Suppressor macrophage (primary cell): ENCODE results near the gene BIK.

Source experiments
- DNase-seq, 4 experiments: peaks; one replicate each; pipeline ENCODE4 v3.0.0-alpha.2; 2020 to 2022
- total RNA-seq, 17 experiments: gene quantifications; one replicate each; lab custom pipeline; 2026; ENCODE audit warnings: mixed read lengths in 6 of 17, inconsistent platforms in 3 of 17; lab: John Stamatoyannopoulos, UW

BIK gene, protein sequence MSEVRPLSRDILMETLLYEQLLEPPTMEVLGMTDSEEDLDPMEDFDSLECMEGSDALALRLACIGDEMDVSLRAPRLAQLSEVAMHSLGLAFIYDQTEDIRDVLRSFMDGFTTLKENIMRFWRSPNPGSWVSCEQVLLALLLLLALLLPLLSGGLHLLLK
- total RNA-seq = 0.05 to 1.1 (median 0.24) reads per million in 17 experiments

DNA sequence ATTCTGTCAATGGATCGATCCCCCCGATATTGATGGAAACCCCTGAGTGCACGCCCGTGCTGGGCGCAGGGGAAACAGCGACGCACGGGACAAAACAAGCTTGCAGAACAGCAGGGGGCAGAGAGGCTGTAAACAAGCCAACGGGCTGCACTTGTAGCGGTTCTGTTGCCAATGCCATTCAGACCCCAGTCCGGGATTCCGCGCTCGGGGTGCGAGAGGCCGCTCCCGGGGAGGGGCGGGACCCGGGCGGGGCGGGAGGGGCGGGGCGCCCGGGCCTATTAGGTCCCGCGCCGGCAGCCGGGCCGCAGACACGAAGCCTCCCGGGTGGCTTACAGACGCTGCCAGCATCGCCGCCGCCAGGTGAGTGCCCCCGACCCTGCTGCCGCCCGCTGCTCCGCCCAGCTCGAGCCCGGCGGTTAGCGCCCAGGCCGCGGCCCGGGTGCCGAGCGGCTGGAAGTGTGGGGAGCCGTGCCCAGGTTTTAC, at the start of gene BIK:
Gene BIK, plus strand, starts transcription at position 307 of the 483 bp plus-strand sequence. CDS start 13,273 bp downstream, outside the sequence.
- DNase-seq = peak; percentile 43 to 72 (median 66)

GRCh38 chr22:43066134-43066533, 44.4 kb upstream of the BIK start:
- DNase-seq = no peak

- DNase-seq = no peak
Measured at GRCh38 chr22:43066844-43067385, 43.6 kb upstream of the BIK start.

DNA sequence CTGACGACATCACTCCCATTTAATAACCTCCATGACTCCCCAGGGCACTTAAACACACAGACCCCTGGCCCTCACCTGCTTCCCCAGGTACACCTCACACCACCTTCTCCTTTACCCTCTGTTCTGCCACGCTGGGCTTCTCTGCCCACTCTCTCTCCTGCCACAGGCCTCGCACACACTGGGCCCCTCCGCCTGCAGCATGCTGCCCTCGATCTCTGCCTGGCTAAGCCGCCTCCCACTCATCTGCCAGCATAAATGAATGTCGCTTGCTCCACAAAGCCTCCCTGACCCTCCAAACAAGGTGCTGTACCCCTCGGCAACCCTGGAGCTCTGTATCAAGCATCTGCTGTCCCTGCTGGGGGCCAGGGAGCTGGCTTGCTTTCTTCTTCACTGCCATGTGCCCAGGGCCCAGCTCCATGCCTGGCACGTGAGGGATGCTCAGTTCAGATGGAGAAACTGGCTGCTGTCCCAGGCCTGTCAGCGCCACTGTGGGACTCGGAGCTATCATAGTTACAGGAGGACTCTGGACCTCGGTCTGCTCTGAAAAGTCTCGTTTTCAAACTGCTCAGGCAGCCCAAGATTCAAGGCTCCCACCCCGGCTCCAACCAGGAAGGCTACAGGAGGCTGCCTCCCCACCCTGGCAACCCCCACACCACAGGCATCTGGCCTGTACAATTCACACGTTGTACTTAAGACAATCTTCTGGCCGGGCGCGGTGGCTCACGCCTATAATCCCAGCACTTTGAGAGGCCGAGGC, 33.3 kb upstream of the BIK start:
- DNase-seq = no peak

GRCh38 chr22:43078522-43078921, 32.0 kb upstream of the BIK start:
- DNase-seq = peak in 2 of 4 experiments; percentile 21 to 32

GRCh38 chr22:43079742-43080141, 30.8 kb upstream of the BIK start:
- DNase-seq = no peak

DNA sequence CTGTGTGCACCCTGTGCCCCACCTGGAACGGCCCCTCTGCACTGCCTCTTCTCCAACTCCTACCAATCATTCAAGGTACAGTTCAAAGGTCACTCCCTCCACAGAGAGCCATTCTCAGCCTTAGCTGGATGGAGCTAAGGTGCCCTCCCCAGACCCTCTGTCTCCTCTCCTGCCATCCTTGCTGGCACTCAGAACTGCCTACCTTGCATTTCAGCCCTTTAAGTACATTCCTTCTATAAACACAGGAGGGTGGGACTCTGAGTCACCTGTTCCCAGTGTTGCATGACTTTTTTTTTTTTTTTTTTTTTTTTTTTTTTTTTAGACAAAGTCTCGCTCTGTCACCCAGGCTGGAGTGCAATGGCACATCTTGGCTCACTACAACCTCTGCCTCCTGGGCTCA, 29.9 kb upstream of the BIK start:
- no peak for DNase-seq

DNA sequence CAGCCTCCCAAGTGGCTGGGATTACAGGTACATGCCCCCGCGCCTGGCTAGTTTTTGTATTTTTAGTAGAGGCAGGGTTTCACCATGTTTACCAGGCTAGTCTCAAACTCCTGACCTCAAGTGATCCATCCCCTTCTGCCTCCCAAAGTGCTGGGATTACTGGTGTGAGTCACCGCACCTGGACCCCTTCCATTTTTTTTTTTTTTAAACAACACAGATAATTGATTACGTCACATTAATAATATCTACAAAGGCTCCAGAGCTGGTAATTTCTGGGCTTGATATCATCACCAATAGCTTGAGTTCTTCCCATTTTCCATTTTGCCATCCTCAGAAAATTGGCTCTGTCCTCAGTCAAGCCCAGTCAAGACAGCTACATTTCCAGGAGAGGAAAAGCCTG, 28.6 kb upstream of the BIK start:
- no peak for DNase-seq

- DNase-seq = no peak
Measured at GRCh38 chr22:43085658-43086606, 24.6 kb upstream of the BIK start.

- DNase-seq = peak in 2 of 4 experiments; percentile 16 to 20
Measured at GRCh38 chr22:43088627-43088983, 21.9 kb upstream of the BIK start.

DNA sequence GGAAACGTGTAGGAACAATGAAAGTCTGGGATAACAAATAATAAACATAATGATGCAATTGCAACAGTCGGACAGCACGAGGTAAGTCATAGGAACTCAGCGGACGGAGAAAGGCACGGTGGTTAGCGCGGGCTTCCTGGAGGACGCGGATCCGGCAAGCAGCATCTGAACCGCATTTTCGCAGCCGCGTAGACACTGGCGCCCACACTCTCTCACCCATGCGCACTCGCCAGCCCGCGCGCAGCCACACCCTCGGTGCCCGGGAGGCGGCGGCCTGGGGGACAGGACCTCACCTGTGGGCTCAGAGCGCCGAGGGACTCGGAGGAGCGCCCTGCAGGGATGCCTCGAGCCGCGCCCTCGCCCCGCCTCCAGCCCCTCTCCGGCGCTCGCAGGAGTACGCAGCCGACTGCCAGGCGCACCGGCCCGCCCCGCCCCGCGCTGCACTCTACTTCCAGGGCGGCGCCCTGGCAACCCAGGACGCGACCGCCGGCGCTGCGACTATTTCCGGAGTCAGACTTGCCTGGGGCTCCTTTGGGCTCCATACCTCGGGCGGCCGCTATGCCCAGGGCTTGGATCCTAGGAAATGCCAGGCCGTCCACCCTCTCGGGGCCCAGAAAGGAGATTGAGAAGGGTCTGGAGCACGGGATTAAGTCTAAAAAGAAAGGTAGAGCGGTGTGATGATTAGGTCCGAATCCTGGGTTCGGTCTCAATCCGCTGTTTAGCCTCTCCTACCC, 21.4 kb upstream of the BIK start, which contains the start of gene TTLL1:
Gene TTLL1, minus strand, starts transcription at position 408 of the 734 bp plus-strand sequence. CDS start 13,805 bp downstream, outside the sequence.
- DNase-seq = peak; percentile 90 to 96 (median 92)

GRCh38 chr22:43090130-43090789, 20.3 kb upstream of the BIK start:
- peak; percentile 88 to 95 (median 91) for DNase-seq

DNA sequence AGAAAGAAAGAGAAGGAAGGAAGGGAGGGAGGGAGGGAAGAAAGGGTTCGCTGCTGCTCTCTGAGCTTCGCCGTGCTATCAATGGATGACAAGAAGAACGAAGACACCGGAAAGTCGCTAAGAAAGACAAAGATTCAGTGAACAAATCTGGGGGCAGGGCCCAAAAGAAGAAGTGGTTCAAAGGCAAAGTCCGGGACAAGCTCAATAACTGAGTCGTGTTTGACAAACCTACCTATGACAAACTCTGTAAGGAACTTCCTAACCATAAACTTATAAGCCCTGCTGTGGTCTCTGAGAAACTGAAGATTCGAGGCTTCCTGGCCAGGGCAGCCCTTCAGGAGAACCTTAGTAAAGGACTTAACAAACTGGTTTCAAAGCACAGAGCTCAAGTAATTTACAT, 18.5 kb upstream of the BIK start:
- peak; percentile 27 to 60 (median 54) for DNase-seq

DNA sequence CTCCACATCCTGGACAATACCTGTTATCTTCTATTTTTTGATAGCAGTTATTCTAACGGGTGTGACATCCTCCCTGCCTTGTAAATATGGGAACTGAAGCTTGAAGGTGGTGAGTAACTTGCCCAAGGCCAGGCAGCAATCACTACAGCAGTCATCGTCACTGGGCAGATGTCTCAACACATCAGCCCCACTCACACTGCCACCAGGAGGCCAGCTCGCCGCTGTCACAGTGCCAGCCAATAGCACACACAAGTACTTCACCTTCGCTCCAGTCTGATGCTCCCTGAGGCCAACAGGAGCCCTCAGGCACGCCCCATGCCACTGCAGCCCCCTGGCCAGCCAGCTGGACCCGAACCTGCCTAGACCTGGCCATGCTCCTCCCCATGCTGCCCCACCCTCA, 16.5 kb upstream of the BIK start:
- peak; percentile 85 to 92 (median 89) for DNase-seq

DNA sequence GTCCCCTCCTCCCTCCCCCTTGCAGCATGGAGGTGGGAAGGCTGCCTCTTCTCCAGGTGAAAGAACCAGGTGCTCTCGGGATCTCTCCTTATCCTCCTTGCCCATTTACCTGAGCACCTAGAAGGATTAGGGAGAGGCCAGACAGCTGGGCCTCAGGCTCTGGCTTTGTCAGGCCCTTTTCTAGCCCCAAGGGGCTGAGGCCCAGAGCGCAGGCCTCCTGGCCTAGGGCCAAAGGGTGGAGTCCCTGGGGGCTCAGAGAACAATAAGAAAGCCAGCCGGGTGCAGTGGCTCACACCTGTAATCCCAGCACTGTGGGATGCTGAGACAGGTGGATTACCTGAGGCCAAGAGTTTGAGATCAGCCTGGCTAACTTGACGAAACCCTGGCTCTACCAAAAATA, 16.0 kb upstream of the BIK start:
- DNase-seq = no peak

GRCh38 chr22:43096420-43096819, 14.1 kb upstream of the BIK start:
- no peak for DNase-seq

- peak in 1 of 4 experiments; percentile 7 for DNase-seq
Measured at GRCh38 chr22:43098356-43098755, 12.2 kb upstream of the BIK start.

DNA sequence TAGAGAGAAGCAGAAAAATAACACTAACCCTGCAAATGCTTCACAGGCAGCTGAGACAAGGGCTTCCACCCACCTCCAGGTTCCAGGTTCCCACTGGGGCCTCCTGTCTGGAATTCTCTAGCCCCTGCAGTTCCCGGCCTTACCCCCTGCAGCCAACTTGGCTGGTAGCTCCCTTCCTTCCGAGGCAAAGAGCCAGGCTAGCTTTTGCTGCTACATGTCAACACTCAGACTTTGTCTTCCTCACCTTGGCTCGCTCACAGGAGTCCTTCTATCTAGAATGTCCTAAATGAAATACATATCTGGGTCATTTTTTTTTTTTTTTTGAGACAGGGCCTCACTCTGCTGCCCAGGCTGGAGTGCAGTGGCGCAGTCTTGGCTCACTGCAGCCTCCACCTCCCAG, 11.5 kb upstream of the BIK start:
- no peak for DNase-seq

GRCh38 chr22:43100225-43100624, 10.3 kb upstream of the BIK start:
- DNase-seq = peak; percentile 41 to 62 (median 53)

GRCh38 chr22:43101306-43101705, 9.2 kb upstream of the BIK start:
- DNase-seq = no peak

GRCh38 chr22:43104056-43104625, 6.4 kb upstream of the BIK start:
- peak; percentile 35 to 66 (median 46) for DNase-seq
